SK-N-SH (cell line): ENCODE data around the gene SSTR5. TPM values are rescaled to one million over a fixed set of nuclear protein-coding genes. Genes with fewer than 3 reads are reported as not detected.

Experiments used
- CTCF ChIA-PET: fragments of 300-600, 350-600 bp; formaldehyde crosslinking; extraction: SDS; loops from one replicate; lab custom pipeline; 2021; lab: Yijun Ruan, JAX
- POLR2A ChIA-PET: fragments of 350-600 bp; sonication (Branson Sonifier 250); formaldehyde crosslinking; extraction: SDS; loops from one replicate; lab custom pipeline; 2020; ENCODE audit warnings: antibody characterized with exemption, inconsistent platforms; lab: Yijun Ruan, JAX
- DNase-seq: peaks from one replicate; pipeline ENCODE4 v3.0.0; 2012
- H2AFZ ChIP-seq: fragments of 200-600 bp; sonication (generic); 2 replicates; pipeline ENCODE4 v1.8.1; 2016; ENCODE audit warnings: antibody characterized with exemption, mild to moderate bottlenecking, low read depth
- H3F3A ChIP-seq: fragments of 200-600 bp; sonication (generic); replicated peaks from 2 replicates; pipeline ENCODE3; 2016; ENCODE audit warnings: antibody characterized with exemption, mild to moderate bottlenecking; ENCODE audit not compliant: insufficient read depth
- H3K27ac ChIP-seq, 2 experiments: fragments of 200-500 bp in 1 of 2; fragments of 200-600 bp in 1 of 2; sonication (Bioruptor generic) in 1 of 2; sonication (generic), shearing (Covaris generic) in 1 of 2; 2 replicates each; pipeline versions ENCODE4 v1.5.1 to v1.6.1; 2014 to 2016; ENCODE audit warnings: low read depth in 2 of 2, inconsistent platforms in 1 of 2, low read length in 1 of 2, mild to moderate bottlenecking in 1 of 2, mixed read lengths in 1 of 2
- H3K27me3 ChIP-seq: fragments of 200-600 bp; sonication (generic), shearing (Covaris generic); 2 replicates; pipeline ENCODE4 v1.6.1; 2016; ENCODE audit warnings: mixed run types; ENCODE audit not compliant: insufficient read depth
- H3K36me3 ChIP-seq, 2 experiments: fragments of 200-500 bp in 1 of 2; fragments of 200-600 bp in 1 of 2; sonication (Bioruptor generic) in 1 of 2; sonication (generic) in 1 of 2; replicated peaks in 1 of 2; 2 replicates each; pipeline versions ENCODE3 to v1.5.1; 2014 to 2016; ENCODE audit warnings: low read length in 1 of 2, mild to moderate bottlenecking in 1 of 2; ENCODE audit not compliant: insufficient read depth in 2 of 2, control insufficient read depth in 1 of 2
- H3K4me1 ChIP-seq, 2 experiments: fragments of 200-500 bp in 1 of 2; fragments of 200-600 bp in 1 of 2; sonication (Bioruptor generic) in 1 of 2; sonication (generic), shearing (Covaris generic) in 1 of 2; 2 replicates each; pipeline versions ENCODE4 v1.5.1 to v1.6.1; 2014 to 2016; ENCODE audit warnings: low read depth in 1 of 2, low read length in 1 of 2, mixed run types in 1 of 2; ENCODE audit not compliant: insufficient read depth in 2 of 2, control insufficient read depth in 1 of 2
- H3K4me2 ChIP-seq: fragments of 200-600 bp; sonication (generic), shearing (Covaris generic); 2 replicates; pipeline ENCODE4 v1.6.1; 2017; ENCODE audit warnings: mixed run types
- H3K4me3 ChIP-seq, 2 experiments: fragments of 200-500 bp in 1 of 2; fragments of 200-600 bp in 1 of 2; sonication (Bioruptor generic) in 1 of 2; sonication (generic), shearing (Covaris generic) in 1 of 2; 2 replicates each; pipeline versions ENCODE4 v1.5.1 to v1.8.1; 2014 to 2016; ENCODE audit warnings: low read depth in 2 of 2, inconsistent platforms in 1 of 2, low read length in 1 of 2, mild to moderate bottlenecking in 1 of 2, mixed read lengths in 1 of 2, moderate library complexity in 1 of 2
- H3K79me2 ChIP-seq: fragments of 200-600 bp; sonication (generic); 2 replicates; pipeline ENCODE4 v1.8.1; 2017; ENCODE audit warnings: mild to moderate bottlenecking; ENCODE audit not compliant: insufficient read depth
- H3K9ac ChIP-seq: fragments of 200-600 bp; sonication (generic); 2 replicates; pipeline ENCODE4 v1.6.1; 2017; ENCODE audit warnings: mixed run types
- H3K9me2 ChIP-seq: fragments of 200-600 bp; sonication (generic); 2 replicates; pipeline ENCODE4 v1.6.1; 2017; ENCODE audit warnings: mixed run types
- H3K9me3 ChIP-seq: fragments of 200-600 bp; sonication (generic); 2 replicates; pipeline ENCODE4 v1.6.1; 2017; ENCODE audit warnings: mixed run types, mild to moderate bottlenecking, moderate library complexity
- H4K20me1 ChIP-seq: fragments of 200-600 bp; sonication (generic); 2 replicates; pipeline ENCODE4 v1.6.1; 2017; ENCODE audit warnings: mild to moderate bottlenecking, mixed run types; ENCODE audit not compliant: insufficient read depth
- EP300 ChIP-seq, 2 experiments: IDR thresholded peaks; 2 replicates each; pipeline versions ENCODE4 v1.4.0 to v1.6.1; 2012; ENCODE audit warnings: borderline replicate concordance in 1 of 2, low read depth in 1 of 2, low read length in 1 of 2
- FOSL2 ChIP-seq: IDR thresholded peaks from 2 replicates; pipeline ENCODE4 v1.4.0; 2012; ENCODE audit warnings: low read depth, mild to moderate bottlenecking, moderate library complexity, borderline replicate concordance
- GABPA ChIP-seq: IDR thresholded peaks from 2 replicates; pipeline ENCODE4 v1.4.0; 2012; ENCODE audit warnings: low read depth, mild to moderate bottlenecking
- GATA2 ChIP-seq: sonication (generic); formaldehyde crosslinking; IDR thresholded peaks from 2 replicates; pipeline ENCODE4 v1.5.0; 2020; ENCODE audit warnings: mild to moderate bottlenecking, missing genetic modification reagents
- JUND ChIP-seq: IDR thresholded peaks from 2 replicates; pipeline ENCODE4 v1.4.0; 2012
- MXI1 ChIP-seq: IDR thresholded peaks from 2 replicates; pipeline ENCODE4 v1.6.1; 2012; ENCODE audit warnings: mild to moderate bottlenecking, low read depth, low read length, improper control_type of control experiment
- NRF1 ChIP-seq: IDR thresholded peaks from 2 replicates; pipeline ENCODE4 v1.6.1; 2012; ENCODE audit warnings: low read depth, mild to moderate bottlenecking, low read length
- RCOR1 ChIP-seq: fragments of 150-350 bp; IDR thresholded peaks from 2 replicates; pipeline ENCODE4 v1.6.1; 2017; ENCODE audit warnings: antibody characterized with exemption, low read length
- RFX5 ChIP-seq: IDR thresholded peaks from 2 replicates; pipeline ENCODE4 v1.6.1; 2012; ENCODE audit warnings: mild to moderate bottlenecking, improper control_type of control experiment, low read length
- SMC3 ChIP-seq: IDR thresholded peaks from 2 replicates; pipeline ENCODE4 v1.6.1; 2012; ENCODE audit warnings: low read depth, low read length, improper control_type of control experiment
- TCF12 ChIP-seq: IDR thresholded peaks from 2 replicates; pipeline ENCODE4 v1.4.0; 2012
- TEAD4 ChIP-seq: IDR thresholded peaks from 2 replicates; pipeline ENCODE4 v1.4.0; 2012; ENCODE audit warnings: mild to moderate bottlenecking, borderline replicate concordance; ENCODE audit not compliant: insufficient read depth
- USF1 ChIP-seq: IDR thresholded peaks from 2 replicates; pipeline ENCODE4 v1.4.0; 2012; ENCODE audit warnings: low read depth, borderline replicate concordance
- YY1 ChIP-seq: IDR thresholded peaks from 2 replicates; pipeline ENCODE4 v1.4.0; 2012; ENCODE audit warnings: low read depth, mild to moderate bottlenecking
- WGBS: methylation state at CpG from one replicate; pipeline ENCODE4 v1.1.6; 2017; ENCODE audit warnings: low lambda C conversion rate; 5-methylcytosine and 5-hydroxymethylcytosine counted together
- polyA plus RNA-seq, 3 experiments: library from polyadenylated mRNA; depleted of rRNA; stranded (reverse); fragments of >200 nt; gene quantifications; 2 replicates each; pipeline ENCODE4 v1.2.3, GENCODE V29; 2012
- TF ChIP-seq, protein P1 (sequence below): IDR thresholded peaks from 2 replicates; pipeline ENCODE4 v1.6.1; 2012; ENCODE audit warnings: mild to moderate bottlenecking, low read depth, low read length, moderate library complexity
- TF ChIP-seq, protein P2 (sequence below): IDR thresholded peaks from 2 replicates; pipeline ENCODE4; 2012
- TF ChIP-seq, protein P3 (sequence below): fragments of 200-600 bp; sonication (generic); IDR thresholded peaks from 2 replicates; pipeline ENCODE4 v1.6.1; 2017; ENCODE audit warnings: antibody characterized with exemption, mild to moderate bottlenecking, moderate library complexity

The SSTR5 gene
- polyA plus RNA-seq, 1 of the 3 experiments (the other 2 are of a cell fraction) = not detected

DNA sequence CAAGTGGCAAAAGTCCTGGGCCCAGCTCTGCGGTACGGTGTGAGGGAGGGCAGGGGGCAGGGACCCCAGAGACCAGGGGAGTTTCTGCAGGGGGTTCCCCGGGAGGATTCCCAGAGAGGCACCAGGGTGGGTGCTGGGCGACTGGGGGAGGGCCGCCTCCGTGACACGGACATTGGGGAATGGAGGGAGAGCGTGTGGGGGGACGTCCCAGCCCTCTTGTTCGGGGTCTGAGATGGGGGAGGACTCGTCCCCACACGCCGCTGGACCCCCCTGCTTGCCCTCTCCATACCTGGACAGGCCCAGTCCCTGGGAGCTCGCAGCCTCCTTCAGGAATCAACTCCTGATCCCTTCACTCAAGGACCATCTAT, 49.8 kb downstream of the SSTR5 start:
- 0 out of 2 replicates have a peak, but pooled peaks cover 2% of the 10 kb centered on the region for H4K20me1 ChIP-seq
- no peak overlapping the region for H3K4me3 ChIP-seq
- H2AFZ ChIP-seq = no peak overlapping the region
- no peaks in the 10 kb centered on the region for H3K36me3 ChIP-seq
- no peak overlapping the region for H3K27ac ChIP-seq
- H3K9me2 ChIP-seq = no peaks in the 10 kb centered on the region
- WGBS = 45% methylated on average over 12 of the region's 14 CpGs
- ChIA-PET POLR2A (no interaction called here), CTCF (interaction anchor here (2.0 kb wide), 1 partner anchor 11 kb away, joined by 6 read pairs; no protein-coding TSS in a partner anchor)
- no peaks in the 10 kb centered on the region for H3K79me2 ChIP-seq
- H3K9ac ChIP-seq = no peak overlapping the region
- TF ChIP-seq NRF1 = no peak
- H3K9me3 ChIP-seq = no peaks in the 10 kb centered on the region
- H3K4me1 ChIP-seq = no peaks in the 10 kb centered on the region
- no peaks in the 10 kb centered on the region for H3F3A ChIP-seq
- peaks cover 69% of the 10 kb centered on the region for H3K27me3 ChIP-seq
- no peak overlapping the region for H3K4me2 ChIP-seq
- DNase-seq = no peak

DNA sequence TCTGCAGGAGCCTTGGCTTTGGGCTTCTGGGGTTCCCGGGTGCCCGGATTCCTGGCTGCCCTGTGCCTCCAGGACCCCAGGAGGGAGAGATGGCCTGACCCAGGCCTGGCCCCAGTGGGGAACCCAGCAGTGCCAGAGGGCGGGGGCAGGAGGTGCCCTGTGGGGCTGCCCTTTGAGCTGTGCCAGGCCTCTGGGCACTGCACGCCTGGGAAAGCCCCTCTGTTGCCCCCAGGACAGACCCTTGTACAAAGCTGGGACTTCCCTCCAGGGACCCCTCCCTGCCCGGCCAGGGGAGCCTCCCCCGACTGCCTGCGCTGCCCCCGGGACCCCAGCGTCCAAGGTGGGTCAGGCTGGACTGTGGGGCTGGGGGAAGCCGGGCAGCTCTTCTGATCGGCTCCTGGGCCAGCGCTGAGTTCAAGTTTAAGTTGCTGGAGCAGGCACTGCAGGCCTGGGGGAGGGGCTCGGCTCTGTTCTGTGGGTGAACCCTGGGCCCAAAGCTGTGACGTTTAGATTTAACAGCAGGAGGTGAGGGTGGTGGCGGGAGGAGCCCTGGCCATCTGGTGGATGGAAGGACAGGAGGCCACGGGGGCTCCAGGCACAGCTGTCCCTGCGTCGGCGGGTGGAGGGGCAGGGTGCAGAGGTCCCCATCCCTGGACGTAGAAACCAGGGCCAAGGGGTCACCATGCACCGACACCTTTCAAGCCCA, 51.1 kb downstream of the SSTR5 start:
- no peak for TF ChIP-seq RFX5
- TF ChIP-seq EP300 (IDR thresholded peaks at IDR 0.05; ENCODE audit: borderline replicate concordance in 1 of 2, low read depth in 1 of 2, low read length in 1 of 2) = no peak
- TF ChIP-seq TEAD4 = no peak
- TF ChIP-seq GABPA = no peak
- TF ChIP-seq, protein P1, sequence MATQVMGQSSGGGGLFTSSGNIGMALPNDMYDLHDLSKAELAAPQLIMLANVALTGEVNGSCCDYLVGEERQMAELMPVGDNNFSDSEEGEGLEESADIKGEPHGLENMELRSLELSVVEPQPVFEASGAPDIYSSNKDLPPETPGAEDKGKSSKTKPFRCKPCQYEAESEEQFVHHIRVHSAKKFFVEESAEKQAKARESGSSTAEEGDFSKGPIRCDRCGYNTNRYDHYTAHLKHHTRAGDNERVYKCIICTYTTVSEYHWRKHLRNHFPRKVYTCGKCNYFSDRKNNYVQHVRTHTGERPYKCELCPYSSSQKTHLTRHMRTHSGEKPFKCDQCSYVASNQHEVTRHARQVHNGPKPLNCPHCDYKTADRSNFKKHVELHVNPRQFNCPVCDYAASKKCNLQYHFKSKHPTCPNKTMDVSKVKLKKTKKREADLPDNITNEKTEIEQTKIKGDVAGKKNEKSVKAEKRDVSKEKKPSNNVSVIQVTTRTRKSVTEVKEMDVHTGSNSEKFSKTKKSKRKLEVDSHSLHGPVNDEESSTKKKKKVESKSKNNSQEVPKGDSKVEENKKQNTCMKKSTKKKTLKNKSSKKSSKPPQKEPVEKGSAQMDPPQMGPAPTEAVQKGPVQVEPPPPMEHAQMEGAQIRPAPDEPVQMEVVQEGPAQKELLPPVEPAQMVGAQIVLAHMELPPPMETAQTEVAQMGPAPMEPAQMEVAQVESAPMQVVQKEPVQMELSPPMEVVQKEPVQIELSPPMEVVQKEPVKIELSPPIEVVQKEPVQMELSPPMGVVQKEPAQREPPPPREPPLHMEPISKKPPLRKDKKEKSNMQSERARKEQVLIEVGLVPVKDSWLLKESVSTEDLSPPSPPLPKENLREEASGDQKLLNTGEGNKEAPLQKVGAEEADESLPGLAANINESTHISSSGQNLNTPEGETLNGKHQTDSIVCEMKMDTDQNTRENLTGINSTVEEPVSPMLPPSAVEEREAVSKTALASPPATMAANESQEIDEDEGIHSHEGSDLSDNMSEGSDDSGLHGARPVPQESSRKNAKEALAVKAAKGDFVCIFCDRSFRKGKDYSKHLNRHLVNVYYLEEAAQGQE = no peak
- TF ChIP-seq GATA2 (CRISPR knock-in tag) = no peak
- TF ChIP-seq TCF12 = no peak
- TF ChIP-seq RCOR1 = no peak
- no peak for TF ChIP-seq USF1
- TF ChIP-seq, protein P2, sequence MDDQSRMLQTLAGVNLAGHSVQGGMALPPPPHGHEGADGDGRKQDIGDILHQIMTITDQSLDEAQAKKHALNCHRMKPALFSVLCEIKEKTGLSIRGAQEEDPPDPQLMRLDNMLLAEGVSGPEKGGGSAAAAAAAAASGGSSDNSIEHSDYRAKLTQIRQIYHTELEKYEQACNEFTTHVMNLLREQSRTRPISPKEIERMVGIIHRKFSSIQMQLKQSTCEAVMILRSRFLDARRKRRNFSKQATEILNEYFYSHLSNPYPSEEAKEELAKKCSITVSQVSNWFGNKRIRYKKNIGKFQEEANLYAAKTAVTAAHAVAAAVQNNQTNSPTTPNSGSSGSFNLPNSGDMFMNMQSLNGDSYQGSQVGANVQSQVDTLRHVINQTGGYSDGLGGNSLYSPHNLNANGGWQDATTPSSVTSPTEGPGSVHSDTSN = no peak
- TF ChIP-seq SMC3 = no peak
- no peak for TF ChIP-seq MXI1
- TF ChIP-seq YY1 = no peak
- TF ChIP-seq, protein P3, sequence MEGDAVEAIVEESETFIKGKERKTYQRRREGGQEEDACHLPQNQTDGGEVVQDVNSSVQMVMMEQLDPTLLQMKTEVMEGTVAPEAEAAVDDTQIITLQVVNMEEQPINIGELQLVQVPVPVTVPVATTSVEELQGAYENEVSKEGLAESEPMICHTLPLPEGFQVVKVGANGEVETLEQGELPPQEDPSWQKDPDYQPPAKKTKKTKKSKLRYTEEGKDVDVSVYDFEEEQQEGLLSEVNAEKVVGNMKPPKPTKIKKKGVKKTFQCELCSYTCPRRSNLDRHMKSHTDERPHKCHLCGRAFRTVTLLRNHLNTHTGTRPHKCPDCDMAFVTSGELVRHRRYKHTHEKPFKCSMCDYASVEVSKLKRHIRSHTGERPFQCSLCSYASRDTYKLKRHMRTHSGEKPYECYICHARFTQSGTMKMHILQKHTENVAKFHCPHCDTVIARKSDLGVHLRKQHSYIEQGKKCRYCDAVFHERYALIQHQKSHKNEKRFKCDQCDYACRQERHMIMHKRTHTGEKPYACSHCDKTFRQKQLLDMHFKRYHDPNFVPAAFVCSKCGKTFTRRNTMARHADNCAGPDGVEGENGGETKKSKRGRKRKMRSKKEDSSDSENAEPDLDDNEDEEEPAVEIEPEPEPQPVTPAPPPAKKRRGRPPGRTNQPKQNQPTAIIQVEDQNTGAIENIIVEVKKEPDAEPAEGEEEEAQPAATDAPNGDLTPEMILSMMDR = no peak
- TF ChIP-seq FOSL2 = no peak
- no peak for TF ChIP-seq JUND
- POLR2A ChIA-PET = no interaction called here
- CTCF ChIA-PET = no interaction called here

More for the DNA sequence above, 51.1 kb downstream of the SSTR5 start:
- H2AFZ ChIP-seq = no peak overlapping the region
- WGBS = 23% methylated on average over 4 of the region's 21 CpGs
- peaks cover 61% of the 10 kb centered on the region for H3K27me3 ChIP-seq
- H3K4me2 ChIP-seq = no peak overlapping the region
- no peaks in the 10 kb centered on the region for H3K9me2 ChIP-seq
- no peaks in the 10 kb centered on the region for H3K9me3 ChIP-seq
- 0 out of 2 replicates have a peak, but pooled peaks cover 2% of the 10 kb centered on the region for H4K20me1 ChIP-seq
- H3K79me2 ChIP-seq = no peaks in the 10 kb centered on the region
- H3F3A ChIP-seq = no peaks in the 10 kb centered on the region
- no peak for DNase-seq
- no peaks in the 10 kb centered on the region for H3K4me1 ChIP-seq
- no peak overlapping the region for H3K4me3 ChIP-seq
- H3K36me3 ChIP-seq = no peaks in the 10 kb centered on the region
- no peak overlapping the region for H3K9ac ChIP-seq
- no peak overlapping the region for H3K27ac ChIP-seq
